Measurements from ENCODE around the gene DDR2.
"Not testable (repeated sequence)": the region's sequence is repeated elsewhere in the genome, so short reads cannot be mapped to it uniquely, and the experiment has no call there.

The DDR2 gene

DNA sequence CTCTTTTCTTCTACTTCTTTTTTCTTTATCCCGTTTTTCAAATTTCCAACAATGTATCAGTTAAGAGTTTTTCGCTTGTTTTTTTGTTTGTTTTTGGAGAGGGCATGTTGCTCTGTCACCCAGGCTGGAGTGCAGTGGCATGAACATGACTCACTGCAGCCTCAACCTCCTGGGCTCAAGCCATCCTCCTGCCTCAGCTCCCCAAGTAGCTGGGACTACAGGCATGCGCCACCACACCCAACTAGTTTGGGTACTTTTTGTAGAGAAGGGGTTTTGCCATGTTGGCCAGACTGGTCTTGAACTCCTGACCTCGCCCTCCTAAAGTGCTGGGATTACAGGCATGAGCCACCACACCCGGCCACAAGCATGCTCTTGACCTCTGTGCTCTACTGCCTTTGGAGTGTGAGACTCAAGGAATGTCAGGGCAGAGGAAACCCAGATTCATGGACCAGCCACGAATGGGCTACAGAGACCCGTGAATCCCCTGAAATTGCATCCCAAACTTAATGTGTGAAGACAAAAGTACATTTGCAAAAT lies 93.1 kb downstream of the DDR2 start:
- DNase-seq (ENCODE audit: low spot score): no peak

DNA sequence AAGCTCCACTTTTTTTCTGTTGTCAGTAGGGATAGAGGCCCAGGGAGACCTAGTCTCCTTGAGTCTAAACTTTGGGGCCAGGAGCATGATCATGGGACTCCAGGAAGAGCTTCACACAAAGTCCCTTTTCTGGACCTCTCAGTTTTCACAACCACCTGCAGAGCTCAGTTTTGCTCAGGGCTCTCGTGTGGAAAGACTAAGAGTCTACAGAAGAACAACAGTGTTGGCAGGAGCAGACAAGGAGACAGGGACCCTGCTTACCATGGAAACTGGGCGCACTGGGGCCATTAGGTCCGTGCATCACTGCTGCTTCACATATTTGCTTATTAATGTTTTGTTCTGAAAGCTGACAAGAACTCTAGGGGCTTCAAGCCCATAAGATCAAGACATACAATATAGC lies 94.3 kb downstream of the DDR2 start:
- DNase-seq (ENCODE audit: low spot score): no peak

DNA sequence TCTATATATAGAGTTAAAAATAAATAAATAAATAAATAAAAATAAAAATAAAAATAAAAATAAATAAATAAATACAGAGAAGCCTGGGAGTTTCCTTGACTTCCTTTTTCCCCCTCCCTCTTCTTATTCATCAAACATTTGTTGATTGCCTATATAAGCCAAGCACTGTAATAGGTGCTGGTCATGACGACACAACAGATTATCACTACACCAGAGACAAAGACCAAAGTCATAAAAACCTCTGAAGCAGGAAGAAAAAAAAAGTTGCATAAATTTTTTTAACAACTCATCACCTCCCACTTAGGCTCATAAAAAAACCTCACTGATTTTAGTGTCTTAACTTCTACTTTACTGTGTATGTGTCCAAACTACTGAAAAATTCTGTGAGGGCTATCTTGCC lies 95.2 kb downstream of the DDR2 start:
- DNase-seq (ENCODE audit: low spot score): not testable (repeated sequence)

GRCh38 chr1:162728573-162728972 lies 96.3 kb downstream of the DDR2 start:
- no peak for DNase-seq (ENCODE audit: low spot score)

DNA sequence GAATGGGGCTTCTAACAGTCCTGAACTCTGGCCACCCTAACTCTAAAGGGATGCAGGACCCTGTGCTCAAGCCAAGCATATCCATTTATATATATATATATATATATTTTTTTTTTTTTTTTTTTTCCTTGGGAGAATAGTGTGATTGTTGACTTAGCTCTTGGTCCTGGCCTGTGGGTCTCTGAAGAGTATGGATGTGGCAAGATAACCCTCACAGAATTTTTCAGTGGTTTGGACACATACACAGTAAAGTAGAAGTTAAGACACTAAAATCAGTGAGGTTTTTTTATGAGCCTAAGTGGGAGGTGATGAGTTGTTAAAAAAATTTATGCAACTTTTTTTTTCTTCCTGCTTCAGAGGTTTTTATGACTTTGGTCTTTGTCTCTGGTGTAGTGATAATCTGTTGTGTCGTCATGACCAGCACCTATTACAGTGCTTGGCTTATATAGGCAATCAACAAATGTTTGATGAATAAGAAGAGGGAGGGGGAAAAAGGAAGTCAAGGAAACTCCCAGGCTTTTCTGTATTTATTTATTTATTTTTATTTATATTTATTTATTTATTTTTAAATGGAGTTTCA lies 97.0 kb downstream of the DDR2 start:
- not testable (repeated sequence) for DNase-seq (ENCODE audit: low spot score)

GRCh38 chr1:162732094-162732493 lies 99.8 kb downstream of the DDR2 start:
- no peak for DNase-seq (ENCODE audit: low spot score)

GRCh38 chr1:162732566-162733335 lies 100.5 kb downstream of the DDR2 start:
- no peak for DNase-seq (ENCODE audit: low spot score)

GRCh38 chr1:162733336-162733590 lies 101.0 kb downstream of the DDR2 start:
- DNase-seq (ENCODE audit: low spot score): no peak

GRCh38 chr1:162734047-162734446 lies 101.8 kb downstream of the DDR2 start:
- no peak for DNase-seq (ENCODE audit: low spot score)

- no peak for DNase-seq (ENCODE audit: low spot score)
Measured at GRCh38 chr1:162736184-162736583, 103.9 kb downstream of the DDR2 start.

- no peak for DNase-seq (ENCODE audit: low spot score)
Measured at GRCh38 chr1:162736633-162737067, 104.4 kb downstream of the DDR2 start.

GRCh38 chr1:162740755-162741154 lies 108.5 kb downstream of the DDR2 start:
- DNase-seq (ENCODE audit: low spot score): no peak

- no peak for DNase-seq (ENCODE audit: low spot score)
Measured at GRCh38 chr1:162741574-162741973, 109.3 kb downstream of the DDR2 start.

DNA sequence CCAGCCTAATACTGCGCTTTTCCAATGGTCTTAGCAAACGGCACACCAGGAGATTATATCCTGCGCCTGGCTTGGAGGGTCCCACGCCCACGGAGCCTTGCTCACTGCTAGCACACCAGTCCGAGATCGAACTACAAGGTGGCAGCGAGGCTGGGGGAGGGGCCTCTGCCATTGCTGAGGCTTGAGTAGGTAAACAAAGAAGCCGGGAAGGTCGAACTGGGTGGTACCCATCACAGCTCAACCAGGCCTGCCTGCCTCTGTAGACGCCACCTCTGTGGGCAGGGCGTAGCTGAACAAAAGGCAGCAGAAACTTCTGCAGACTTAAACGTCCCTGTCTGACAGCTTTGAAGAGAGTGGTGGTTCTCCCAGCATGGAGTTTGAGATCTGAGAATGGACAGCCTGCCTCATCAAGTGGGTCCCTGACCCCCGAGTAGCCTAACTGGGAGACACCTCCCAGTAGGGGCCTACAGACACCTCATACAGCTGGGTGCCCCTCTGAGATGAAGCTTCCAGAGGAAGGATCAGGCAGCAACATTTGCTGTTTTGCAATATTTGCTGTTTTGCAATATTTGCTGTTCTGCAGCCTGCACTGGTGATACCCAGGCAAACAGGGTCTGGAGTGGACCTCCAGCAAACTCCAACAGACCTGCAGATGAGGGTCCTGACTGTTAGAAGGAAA lies 114.1 kb downstream of the DDR2 start:
- DNase-seq (ENCODE audit: low spot score): not testable (repeated sequence)

DNA sequence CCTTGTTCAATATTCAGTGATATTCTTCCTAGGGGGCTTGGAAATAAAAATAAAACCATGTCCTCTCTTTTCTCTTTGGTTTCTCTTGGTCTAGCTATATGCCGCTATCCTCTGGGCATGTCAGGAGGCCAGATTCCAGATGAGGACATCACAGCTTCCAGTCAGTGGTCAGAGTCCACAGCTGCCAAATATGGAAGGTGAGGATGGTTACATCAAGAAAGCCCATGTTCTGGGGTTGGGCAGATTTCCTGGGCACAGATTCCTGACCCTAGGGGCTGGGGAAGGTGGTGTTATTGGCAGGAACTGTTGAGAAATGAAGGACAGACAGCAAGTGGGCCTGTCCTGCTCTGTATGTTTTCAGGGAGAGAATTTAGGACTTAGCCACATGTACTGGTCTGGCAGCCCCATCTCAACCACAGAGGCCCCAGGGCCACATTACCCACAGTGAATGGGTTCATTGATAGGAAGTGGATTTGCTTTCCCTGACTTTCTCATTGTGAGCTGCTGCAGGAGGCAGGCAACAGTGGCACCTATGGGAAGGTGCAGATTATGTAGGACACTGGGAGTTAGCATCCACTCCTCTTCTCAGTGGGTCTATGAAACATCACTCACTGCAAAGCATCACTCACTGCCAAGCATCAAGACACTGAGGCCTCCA lies 120.9 kb downstream of the DDR2 start:
- DNase-seq (ENCODE audit: low spot score): no peak

DNA sequence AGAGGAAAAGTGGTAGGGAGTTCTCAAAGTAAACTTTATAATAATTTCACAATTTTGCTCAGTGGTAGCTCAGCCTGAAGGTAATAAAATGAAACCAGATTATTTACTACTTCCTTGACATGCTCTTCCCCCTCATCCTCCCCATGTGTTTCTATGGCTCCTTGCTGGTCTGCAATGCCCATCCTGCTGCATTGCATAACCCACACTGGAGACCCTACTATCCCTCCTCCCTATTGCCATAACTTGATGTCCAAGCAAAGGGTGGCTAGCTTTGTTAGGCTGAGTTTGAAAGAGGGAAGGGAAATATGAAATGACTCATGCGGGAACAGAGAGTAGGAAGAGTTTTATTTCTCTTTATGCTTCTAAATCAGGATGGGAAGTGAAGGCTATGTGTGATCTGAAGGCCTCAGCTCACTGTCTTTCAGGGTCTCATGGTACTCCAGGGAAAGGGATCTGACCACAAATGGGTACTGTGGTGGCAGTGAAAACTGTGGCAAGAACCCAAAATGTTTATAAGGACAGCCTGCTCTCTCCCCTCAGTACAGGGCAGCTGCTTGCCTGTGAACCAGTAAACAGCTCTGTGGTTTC lies 121.8 kb downstream of the DDR2 start:
- no peak for DNase-seq (ENCODE audit: low spot score)

DNA sequence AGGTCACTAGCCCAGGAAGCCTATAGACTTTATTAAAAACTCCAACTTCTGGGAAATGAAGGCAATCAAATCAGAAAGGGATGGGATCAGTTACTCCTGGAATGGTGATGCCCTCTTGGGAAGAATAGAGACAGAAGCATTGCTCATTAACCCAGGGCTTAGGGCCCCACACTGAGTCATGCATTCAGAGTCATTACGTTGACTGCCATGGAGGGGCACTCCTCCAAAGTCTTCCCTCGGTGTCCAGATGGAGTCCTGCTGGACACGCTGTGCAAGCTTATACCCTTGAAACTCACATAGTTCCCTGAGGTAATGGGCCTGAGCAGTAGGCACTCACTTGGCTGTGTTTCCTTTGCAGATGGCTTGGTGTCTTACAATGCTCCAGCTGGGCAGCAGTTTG lies 123.0 kb downstream of the DDR2 start:
- DNase-seq (ENCODE audit: low spot score): no peak

GRCh38 chr1:162756523-162756922 lies 124.3 kb downstream of the DDR2 start:
- no peak for DNase-seq (ENCODE audit: low spot score)

DNA sequence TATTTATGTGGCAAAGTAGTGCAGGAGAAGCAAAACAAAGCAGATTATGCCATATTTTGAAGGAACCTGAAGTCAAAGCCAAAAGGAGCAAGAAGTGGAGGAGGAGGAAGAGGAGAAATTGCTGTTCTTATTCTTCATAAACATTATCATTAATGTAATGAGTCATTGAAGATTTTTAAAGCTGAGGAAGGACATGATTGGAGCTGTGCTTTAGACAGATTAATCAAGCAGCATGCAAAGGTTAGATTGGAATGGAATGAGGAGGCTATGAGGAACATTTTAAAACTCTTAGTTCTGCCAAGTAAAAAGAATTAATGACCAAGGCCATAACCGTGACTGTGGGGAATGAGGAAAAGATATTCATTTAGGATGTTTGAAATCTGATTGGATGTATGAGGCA lies 125.2 kb downstream of the DDR2 start:
- DNase-seq (ENCODE audit: low spot score): no peak

- DNase-seq (ENCODE audit: low spot score): no peak
Measured at GRCh38 chr1:162765788-162766187, 133.5 kb downstream of the DDR2 start.

DNA sequence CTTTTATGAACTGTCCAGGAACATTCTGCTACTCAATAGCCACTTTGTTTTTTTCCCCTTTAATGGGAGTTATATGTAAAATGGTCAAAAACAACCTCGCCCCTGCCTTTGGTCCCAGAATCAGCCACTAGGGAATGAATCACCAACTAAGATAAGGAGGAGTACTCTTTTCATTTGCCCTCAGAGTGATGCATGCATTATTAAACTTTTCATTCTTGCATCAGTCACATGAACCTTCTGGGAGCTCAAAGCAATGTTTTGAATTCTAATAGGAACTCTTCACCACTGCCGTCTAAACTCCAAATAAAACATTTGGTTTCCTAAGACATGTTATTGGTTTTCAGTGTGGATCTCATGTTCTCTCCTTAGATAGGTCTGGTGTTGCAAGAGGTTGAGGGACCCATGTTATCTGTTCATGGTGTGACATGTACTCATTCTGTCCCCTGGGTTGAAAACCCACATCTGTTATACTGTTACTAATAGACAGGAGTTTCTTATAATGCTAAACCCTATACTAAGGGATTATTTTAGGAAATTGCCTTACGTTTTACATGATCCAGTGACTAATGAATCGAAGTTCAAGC lies 140.4 kb downstream of the DDR2 start:
- no peak for DNase-seq (ENCODE audit: low spot score)

DNA sequence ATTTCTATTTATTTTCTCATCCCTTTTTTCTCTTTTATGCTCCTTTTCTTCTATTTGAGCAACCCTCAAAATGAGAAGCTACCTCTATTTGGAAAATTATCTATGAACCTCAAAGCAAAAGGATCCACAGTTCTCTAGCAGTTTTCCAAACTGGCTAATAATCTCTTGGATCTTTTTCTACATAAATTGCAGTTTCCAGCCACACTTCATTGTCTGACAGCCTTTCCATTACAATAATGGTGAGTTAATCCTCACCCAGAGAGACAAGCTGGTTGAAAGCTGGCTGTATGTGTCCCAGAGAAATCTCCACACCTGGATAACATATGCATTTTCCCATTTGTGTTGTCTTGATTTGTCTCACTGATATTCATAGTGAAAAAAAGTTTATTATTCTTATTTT lies 141.7 kb downstream of the DDR2 start:
- DNase-seq (ENCODE audit: low spot score): no peak

Measured in hematopoietic multipotent progenitor cell treated with erythropoietin and hydrocortisone succinate and interleukin-3 and kit ligand, for 15 days (in vitro differentiated cells).